CMK (cell line): ENCODE data around the gene AP2B1.

Source experiments
- DNase-seq: peaks from one replicate; pipeline ENCODE4 v3.0.0-alpha.2; 2010; ENCODE audit warnings: low read depth

Gene AP2B1

DNA sequence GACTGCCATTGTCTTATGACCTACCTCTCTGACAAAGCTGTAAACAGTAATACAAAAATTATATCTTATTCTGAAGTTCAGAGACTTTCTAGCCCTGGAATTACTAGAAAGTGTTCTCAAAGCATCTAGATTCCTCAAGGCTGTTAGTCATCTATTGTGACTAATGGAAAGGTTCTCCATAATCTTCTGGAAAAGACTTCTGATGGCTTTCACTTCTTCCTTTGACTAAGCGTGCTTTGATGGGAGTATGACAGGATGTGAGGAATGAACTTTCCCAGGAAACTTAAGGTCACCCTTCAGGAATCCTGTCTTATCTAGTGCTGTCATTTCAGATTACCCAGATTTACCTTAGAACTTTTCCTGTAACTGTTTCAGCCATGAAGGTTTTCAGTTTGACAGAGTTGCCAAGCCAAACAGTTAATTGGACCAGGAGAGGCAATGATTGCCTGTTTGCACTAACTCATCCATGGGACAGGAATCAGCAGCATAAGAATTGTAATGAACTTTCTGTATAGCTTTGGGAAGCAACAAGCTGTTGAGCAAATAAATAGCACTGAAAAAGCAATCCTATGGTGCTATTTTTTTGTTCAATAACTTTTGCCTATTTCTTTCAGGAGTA, 43.5 kb downstream of the AP2B1 start:
- DNase-seq = no peak

DNA sequence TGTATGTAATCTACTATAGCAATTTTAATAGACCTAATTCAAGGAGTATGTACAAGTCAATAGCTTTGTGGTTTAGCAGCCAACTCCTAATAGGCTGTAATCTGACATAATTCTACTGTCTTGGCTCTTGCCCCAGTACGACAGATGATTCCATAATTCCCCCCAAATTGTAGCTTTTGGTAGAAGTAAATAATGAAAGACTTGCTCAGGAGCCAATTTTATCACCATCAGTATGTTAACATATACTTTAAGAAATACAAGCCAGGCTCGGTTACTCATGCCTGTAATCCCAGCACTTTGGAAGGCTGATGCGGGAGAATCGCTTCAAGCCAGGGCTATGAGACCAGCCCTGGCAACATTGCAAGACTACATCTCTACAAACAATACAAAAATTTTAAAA, 53.9 kb downstream of the AP2B1 start:
- DNase-seq = no peak

DNA sequence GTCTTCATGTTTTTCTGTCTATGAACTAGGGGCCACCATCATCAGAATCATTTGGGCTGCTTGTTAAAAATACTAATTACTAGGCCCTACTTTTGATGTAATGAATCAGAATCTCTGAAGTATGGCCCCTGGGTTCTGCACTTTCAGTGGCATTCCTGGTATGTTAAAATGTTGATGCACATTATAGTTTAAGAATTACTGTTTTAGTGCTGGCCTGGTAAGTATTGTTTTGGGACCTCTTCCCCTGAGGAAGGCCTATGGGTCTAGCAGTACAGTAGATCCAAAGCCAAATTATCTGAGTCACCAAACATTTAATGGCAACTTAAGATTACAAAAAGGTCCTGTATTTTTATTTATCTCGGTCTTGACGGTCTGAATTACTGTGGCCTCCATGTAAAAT, 58.8 kb downstream of the AP2B1 start:
- DNase-seq = no peak

DNA sequence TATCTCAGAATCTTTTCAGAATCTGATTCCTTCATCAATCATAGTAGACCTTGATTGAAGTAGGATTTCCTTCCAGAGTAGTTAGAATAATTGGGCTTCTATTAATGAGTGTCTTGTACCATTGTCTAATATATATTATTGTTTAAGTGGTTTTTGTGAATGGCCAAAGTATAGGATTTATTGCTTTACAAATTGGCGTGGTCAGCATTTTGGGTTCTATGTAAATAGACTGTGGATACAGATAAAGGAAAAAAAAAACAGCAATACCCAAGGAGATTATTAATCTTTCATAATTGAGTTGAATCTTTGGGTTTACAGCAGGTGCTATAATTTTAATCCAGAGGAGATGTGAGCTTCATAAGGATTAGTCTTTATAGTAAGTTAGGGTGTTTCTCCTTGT, 64.3 kb downstream of the AP2B1 start:
- DNase-seq = no peak

DNA sequence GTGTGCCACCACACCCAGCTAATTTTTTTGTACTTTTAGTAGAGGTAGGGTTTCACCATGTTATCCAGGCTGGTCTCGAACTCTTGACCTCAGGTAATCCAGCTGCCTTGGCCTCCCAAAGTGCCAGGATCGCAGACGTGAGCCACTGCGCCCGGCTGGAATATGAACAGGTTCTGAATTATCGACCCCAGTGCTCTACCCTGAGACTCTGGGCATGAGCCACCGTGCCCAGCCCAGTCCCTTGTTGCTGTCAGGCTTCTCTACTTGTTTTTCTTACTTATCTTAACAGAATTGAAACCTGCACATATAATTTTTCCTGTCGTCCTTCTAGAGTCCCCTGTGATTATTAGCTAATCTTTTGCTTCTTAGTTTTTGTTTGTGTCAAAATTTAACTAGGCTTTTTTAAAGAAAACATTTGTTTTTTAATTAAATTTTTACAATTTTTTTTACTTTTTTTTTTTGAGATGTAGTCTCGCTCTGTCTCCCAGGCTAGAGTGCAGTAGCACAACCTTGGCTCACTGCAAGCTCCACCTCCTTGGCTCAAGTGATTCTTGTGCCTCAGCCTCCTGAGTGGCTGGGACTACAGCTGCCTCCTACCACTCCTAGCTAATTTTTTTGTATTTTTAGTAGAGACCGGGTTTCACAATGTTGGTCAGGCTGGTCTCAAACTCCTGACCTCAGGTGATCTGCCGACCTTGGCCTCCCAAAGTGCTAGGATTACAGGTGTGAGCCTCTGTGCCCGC, 66.7 kb downstream of the AP2B1 start:
- no peak for DNase-seq

DNA sequence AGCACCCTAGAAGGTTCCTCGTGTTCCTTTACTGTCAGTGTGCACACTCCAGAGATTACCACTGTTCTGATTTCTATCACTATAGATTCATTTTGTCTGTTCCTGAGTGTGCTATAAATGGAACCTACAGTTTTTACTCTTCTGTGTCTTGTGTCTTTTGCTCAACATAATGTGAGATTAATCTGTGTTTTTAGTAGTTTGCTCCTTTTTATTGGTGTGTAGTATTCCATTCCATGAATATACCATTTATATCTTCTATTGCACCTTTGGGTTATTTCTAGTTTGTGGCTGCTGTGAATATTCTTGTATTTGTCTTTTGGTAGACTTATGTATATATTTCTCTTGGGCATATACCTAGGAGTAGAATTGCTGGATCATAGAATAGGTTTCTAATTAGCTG, 68.2 kb downstream of the AP2B1 start:
- DNase-seq = no peak

DNA sequence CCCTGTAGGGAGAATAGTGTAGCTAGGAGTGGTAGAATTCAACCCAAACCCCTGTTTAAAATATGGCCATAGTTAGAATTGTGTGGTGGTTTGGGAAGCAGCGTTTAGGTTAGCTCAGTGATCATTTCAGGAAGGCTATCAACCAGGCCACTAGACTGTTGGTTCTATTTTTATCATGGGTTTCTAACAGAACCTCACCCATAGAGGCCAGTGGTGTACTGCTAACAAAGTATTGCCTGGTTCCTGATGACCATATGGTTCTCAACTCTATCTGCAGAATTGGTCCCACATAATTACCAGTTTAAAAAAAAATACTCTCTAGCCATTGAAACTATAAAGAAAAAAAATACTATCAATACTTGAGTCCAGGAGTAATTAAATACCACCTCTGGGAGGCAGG, 73.8 kb downstream of the AP2B1 start:
- DNase-seq = no peak

DNA sequence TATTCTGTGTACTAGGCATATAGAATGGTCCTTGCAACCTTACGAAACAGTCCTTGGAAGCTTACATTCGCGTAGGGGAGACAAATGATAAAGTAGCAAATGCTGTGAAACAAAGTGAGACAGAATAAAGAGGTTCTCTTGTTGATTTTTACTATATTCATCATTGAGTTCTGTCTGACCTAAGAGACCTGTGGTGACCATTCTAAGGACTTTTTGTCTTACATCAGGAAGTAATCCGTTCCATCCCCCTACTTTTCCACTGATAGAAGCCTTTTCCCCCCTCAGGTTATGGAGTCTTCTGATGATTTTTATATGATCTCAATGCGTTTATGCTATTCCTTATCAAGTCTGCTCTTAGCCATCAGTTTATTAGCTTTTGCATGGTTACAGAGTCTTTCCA, 77.6 kb downstream of the AP2B1 start:
- DNase-seq = no peak

DNA sequence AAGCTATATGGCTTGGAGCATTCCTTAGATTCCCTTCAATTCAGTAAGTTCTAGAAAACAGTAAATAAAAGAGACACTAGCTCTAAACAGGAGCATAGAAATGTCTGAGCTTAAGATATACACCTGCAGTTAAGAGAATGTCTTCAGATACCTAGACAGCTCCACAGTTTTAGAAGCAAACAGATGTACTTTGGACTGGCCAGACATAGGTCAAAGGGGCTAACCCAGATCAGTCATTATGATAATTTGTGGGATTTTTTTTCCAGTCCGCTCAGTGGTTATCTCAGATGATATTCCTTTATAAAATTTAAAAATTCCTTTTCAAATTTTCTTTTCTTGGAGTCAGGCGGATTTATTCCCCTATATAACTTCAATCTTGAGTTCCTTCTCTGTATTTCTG, 78.5 kb downstream of the AP2B1 start:
- DNase-seq = no peak

DNA sequence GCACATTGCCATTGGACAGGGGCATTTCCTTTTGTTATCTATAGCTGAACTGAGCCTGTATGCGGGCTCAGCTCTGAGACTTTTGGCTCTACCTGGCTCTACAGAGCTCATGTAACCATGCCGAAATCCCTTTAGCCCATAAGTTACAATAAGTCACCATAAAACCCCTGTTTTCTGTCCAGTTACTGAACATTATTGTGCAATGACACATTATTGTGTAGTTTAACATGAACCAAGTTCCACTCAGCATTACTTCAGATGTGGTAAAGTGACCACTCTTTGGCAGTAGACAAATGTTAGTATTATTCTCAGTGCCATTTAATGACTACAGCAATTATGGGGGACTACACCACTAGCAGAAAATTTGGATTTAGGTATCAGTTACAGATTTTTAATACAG, 78.9 kb downstream of the AP2B1 start:
- no peak for DNase-seq

DNA sequence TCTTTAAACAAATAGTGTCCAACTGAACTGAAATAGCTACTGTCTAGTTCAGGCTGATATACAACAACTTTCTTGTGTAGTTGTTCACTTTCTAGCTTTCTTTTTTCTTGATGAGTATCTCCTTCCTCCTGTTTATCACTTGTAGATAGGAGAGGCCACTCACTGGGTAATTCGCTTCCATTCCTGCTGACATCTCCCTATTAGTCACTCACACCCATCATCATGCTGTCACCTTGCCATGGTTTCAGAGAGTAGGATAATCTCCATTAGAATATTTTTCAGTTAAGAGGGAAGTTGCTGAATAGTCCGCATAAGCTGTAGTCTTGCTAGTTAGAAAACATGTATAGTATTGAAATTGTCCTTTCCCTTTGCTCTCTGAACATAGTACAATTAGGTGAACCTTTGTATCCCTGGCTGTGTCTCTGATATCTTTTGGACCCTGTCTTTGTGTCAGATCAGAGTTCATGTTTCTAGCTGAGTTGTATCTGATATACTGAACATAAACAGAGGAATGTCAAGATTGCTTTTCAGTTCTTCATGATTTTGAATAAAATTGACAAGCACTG, 79.9 kb downstream of the AP2B1 start:
- no peak for DNase-seq

DNA sequence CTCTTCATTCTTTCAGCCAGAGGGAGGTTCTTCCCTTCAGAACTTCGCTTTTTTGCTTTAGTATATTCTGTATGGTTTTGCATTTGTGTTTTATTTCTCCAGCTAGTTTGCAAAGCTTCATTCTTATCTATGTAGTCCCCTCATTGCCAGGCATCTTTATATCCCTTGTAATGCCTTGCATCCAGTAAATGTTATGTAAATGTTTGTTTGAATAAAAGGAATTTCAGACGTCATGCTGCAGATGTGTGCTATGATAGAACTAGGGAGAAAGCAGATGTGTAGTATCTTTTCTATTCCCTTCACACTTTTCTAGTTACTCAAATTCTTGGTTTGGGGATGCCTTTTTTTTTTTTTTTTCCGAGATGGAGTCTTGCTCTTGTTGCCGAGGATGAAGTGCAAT, 81.7 kb downstream of the AP2B1 start:
- DNase-seq = no peak

DNA sequence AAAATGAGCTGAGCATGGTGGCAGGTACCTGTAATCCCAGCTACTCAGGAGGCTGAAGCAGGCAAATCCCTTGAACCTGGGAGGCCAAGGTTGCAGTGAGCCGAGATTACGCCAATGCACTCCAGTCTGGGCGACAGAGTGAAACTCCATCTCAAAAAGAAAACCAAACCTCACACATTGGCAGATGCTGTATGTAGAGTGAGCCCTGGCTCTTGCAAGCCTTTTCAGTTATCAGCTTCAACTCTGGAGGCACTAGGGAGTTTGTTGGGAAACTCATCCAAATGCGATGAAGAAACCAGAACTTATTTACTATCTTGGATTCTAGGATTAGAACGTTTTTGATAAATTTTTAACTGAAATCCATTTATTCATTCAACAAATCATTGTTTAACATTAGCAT, 87.4 kb downstream of the AP2B1 start:
- DNase-seq = no peak

DNA sequence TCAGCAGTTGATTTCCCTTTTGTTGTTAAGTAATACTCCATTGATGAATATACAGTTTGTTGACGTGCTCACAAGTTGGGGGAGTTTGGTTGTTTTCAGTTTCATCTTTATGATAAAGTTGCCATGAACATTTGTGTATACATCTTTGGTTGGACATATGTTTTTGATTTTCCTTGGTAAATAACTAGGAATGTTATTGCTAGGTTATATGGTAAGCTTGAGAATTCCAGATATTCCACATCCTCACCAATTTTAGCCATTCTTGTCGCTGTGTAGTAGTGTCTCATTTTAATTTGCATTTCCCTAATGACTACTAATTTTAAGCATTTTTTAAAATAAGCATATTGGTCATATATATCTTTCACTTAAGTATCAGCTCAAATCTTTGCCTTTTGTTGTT, 89.3 kb downstream of the AP2B1 start:
- DNase-seq = no peak

DNA sequence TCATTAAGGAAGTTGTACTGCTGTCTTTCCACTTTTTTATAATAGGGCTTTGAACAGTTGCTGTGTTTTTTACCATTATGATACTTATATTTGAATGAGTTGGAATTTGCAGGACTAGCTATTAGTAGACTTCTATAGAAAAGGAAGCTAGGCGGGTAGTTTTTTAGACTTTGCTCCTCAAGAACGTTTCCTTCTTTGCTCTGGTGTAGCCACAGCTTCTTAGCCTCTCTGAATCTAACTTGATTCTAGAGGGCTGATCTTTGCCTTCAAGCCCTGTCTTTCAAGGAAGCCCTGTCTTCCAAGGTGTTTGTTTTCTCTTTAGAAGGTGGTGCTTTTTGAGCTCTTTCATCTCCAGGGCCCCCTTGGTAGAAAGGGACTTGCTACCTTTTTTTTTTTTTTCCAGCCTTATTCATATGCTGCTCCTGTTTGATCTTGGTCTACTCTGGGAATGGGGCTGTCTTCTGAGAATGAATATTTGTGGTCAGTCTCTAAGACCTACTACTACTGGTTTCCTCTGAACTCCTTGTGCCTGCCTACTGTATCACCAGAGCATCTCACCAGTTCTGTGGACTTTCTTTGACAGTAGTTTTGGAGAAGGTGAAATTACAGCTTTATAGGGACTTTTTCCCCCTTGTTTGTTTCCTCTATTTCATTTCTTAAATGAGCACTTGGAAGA, 92.0 kb downstream of the AP2B1 start:
- no peak for DNase-seq

DNA sequence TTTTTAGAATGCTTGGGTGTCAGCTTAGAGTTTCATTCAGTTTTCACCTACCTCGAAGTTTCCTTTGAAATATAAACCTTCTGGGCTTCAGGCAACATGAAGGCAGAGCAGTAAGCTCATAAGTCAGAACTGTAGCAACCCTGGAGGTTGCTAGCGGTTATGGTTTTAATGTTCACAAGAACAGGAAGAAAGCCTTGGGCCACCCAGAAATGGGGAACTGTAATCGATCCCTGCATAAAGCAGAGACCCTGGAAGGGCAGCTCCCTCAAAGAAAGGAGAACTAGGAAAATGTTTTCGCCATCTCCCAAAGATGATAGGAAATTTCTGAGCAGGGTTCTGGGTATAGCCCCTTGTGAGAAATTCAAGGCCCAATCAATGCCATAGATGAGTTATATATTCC, 96.5 kb downstream of the AP2B1 start:
- DNase-seq = no peak

DNA sequence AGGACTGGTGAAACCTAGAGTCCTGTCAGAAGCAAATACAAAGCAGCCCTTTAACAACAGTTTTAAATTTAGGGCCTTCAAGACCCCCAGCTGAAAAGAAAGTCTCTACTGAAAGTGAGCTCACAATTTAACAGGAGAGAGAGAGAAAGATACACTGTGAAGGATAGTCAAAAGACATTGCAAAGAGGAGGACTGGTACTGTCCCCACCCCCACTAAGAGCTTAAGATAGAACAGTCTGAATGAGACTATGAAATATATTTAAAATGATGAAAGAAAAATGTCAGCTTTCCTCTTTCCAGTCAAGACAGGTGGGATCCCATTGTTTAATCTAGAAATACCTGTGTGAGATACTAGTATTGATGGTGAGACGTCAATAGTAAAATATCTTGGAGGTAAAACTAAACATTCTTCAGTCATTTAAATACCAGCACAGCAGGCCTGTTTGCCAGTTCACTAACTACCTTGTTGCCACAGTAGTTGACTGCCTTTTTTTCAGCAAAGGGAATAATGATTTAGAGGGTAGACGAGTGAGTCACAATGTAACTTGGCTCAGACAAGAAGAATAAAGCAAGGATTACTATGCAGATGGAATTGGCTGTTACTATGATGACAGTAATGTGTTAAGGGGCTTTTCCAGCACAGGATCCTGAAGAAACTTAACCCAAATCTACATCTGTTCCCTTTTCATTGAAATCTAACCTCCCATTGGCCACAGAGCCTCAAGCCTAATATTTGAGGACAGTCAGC, 97.1 kb downstream of the AP2B1 start:
- no peak for DNase-seq

DNA sequence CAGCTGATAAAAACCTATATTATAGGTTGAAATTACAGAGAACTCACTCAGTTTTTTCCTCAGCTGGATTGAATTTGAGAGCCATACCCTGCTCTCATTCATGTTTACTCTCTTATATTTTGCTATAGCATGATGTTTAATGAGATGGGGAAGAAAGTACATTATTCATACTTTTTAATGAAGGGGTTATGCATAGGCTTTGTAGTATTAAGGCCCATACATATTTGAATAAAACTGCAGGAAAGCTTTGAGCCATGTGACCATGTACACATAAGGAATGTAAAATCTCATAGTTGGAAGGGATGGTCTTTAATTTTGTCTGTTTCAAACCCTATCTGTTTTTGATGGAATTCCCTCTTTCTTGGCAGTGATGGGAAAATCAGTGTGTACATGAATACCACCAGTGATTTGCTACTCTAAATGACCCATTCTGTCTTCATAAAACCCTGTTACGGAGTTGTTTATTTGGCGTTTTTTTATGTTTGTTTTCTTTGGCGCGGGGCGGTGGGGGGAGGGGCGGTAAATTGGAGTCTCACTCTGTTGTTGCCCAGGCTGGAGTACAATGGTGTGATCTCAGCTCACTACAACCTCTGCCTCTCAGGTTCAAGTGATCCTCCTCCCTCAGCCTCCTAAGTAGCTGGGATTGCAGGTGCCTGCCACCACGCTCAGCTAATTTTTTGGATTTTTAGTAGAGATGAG, 105.5 kb downstream of the AP2B1 start:
- no peak for DNase-seq

DNA sequence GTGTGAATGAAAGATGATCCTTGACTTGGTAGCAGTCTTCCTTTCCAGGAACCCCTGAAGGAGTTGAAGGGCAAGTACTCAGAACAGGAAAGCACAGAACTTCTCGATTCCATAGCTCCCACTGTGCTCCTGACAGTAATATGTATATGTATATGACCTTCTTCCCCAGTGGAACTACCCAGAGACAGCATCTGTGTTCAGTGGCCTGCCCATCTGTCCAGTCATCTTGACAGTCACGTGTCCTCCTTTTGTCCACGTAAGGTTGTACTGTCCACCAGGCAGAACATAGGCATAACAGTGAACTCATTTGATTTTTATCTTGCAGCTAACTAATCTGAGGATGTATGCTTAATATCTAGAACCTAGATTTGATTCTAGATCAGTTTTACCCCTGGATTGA, 106.5 kb downstream of the AP2B1 start:
- DNase-seq = no peak

DNA sequence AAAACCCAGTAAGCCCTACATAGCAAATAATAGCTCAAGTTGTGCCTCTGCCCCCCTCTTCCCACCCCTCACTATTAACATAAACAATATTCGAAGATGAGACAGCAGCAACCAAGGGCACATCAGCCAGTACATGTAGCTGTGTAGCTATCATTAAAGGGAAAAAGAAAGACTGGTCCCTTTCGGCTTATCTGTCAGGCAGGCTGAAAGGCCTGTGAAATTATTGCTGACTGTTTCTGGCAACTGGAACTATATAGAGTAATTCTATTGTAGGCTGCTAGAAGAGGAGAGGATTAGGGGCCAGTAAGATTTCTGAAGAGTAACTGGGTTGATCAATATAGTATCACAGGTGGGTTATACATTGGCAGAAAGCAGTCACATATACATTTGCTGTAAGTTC, 107.8 kb downstream of the AP2B1 start:
- no peak for DNase-seq

DNA sequence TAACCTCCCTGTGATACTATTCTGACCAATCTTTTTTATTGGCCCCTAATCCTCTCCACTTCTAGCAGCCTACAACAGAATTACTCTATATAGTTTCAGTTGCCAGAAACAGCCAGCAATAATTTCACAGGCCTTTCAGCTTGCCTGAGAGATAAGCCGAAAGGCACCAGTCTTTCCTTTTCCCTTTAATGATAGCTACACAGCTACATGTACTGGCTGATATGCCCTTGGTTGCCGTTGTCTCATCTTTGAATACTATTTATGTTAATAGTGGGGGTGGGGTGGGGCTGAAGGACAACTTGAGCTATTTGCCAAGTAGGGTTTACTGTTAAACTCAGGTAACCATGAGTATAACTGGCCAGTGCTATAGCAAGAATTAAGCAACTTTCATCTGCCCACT, 108.5 kb downstream of the AP2B1 start:
- no peak for DNase-seq

DNA sequence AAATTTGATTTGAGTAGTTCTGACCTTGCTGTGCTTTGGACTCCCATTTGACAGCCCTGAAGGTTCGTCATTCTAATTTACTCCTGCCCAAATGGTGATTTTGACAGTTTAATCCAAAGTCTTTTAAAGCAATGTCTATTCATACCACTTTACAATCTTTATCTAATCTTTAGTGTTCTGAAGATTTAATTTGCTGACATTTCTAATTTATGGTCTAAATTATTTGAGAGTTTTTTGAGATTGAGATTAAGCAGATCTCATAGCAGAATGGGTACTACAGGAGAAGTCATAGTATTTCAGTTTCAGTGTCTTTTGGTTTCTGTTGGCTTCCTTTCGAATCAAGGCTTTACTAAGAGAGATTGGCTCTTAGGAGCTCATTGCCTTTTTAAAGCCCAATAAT, 111.7 kb downstream of the AP2B1 start:
- DNase-seq = no peak
